Stimulated activated CD8-positive, alpha-beta memory T cell treated with anti-CD3 and anti-CD28 coated beads, Interleukin-15, amount 100 ng/mL, for 4 hours (primary cell): ENCODE results near the gene CYP26A1.

Source experiments
- DNase-seq, 2 donors: peaks; one replicate each; pipeline ENCODE4 v3.0.0-alpha.2; 2020; ENCODE audit warnings: low read depth in 2 of 2

CYP26A1 gene

GRCh38 chr10:93064874-93065660 lies 8.6 kb upstream of the CYP26A1 start:
- no peak for DNase-seq

- no peak for DNase-seq
Measured at GRCh38 chr10:93065675-93066543, 7.8 kb upstream of the CYP26A1 start.

GRCh38 chr10:93066544-93066913 lies 7.2 kb upstream of the CYP26A1 start:
- no peak for DNase-seq

GRCh38 chr10:93067443-93068365 lies 6.0 kb upstream of the CYP26A1 start:
- DNase-seq: no peak

- no peak for DNase-seq
Measured at GRCh38 chr10:93068411-93069244, 5.1 kb upstream of the CYP26A1 start.

- DNase-seq: no peak
Measured at GRCh38 chr10:93069245-93069561, 4.5 kb upstream of the CYP26A1 start.

- no peak for DNase-seq
Measured at GRCh38 chr10:93070378-93071176, 3.1 kb upstream of the CYP26A1 start.

GRCh38 chr10:93071177-93071472 lies 2.6 kb upstream of the CYP26A1 start:
- no peak for DNase-seq

GRCh38 chr10:93071674-93072224 lies 1.9 kb upstream of the CYP26A1 start:
- DNase-seq: no peak

GRCh38 chr10:93072225-93072712 lies 1.4 kb upstream of the CYP26A1 start:
- no peak for DNase-seq

GRCh38 chr10:93072713-93073538 lies 767 bp upstream of the CYP26A1 start:
- DNase-seq: no peak

- no peak for DNase-seq
Measured at GRCh38 chr10:93074147-93074596, 479 bp downstream of the CYP26A1 start.

- no peak for DNase-seq
Measured at GRCh38 chr10:93074597-93075368, 1.1 kb downstream of the CYP26A1 start.

- DNase-seq: no peak
Measured at GRCh38 chr10:93075369-93076221, 1.9 kb downstream of the CYP26A1 start.

- DNase-seq: no peak
Measured at GRCh38 chr10:93076871-93077270, 3.2 kb downstream of the CYP26A1 start.

GRCh38 chr10:93077860-93078337 lies 4.2 kb downstream of the CYP26A1 start:
- no peak for DNase-seq

- DNase-seq: no peak
Measured at GRCh38 chr10:93079663-93080349, 6.1 kb downstream of the CYP26A1 start.
